Gastroesophageal sphincter (tissue), 4 donors: ENCODE measurements around the gene FAM78B. TPM values are rescaled to one million over a fixed set of nuclear protein-coding genes. Genes with fewer than 3 reads are reported as not detected.

Experiments
- ATAC-seq: fragments of 150-250 bp; one replicate; pipeline ENCODE4 v1.9.1; 2016; ENCODE audit warnings: mild to moderate bottlenecking, moderate library complexity
- H3K27ac ChIP-seq, 4 donors: fragments of 200-600 bp; sonication (generic) in 3 of 4; 1 replicate in 3 of 4; 2 replicates in 1 of 4; pipeline ENCODE4 v1.5.1; 2016 to 2019
- H3K27me3 ChIP-seq: fragments of 200-600 bp; sonication (generic); one replicate; pipeline ENCODE4 v1.5.1; 2019
- H3K36me3 ChIP-seq, 2 donors: fragments of 200-600 bp; sonication (generic); one replicate each; pipeline ENCODE4 v1.5.1; 2019; ENCODE audit warnings: control low read depth in 1 of 2
- H3K4me1 ChIP-seq, 3 donors: fragments of 200-600 bp; sonication (generic); 1 replicate in 2 of 3; 2 replicates in 1 of 3; pipeline ENCODE4 v1.5.1; 2016 to 2019; ENCODE audit warnings: control low read depth in 2 of 3
- H3K4me3 ChIP-seq, 2 donors: fragments of 200-600 bp; sonication (generic); one replicate each; pipeline ENCODE4 v1.5.1; 2019; ENCODE audit warnings: mild to moderate bottlenecking in 1 of 2, moderate library complexity in 1 of 2
- H3K9me3 ChIP-seq, 3 donors: fragments of 200-600 bp; sonication (generic); one replicate each; pipeline ENCODE4 v1.5.1; 2017 to 2019; ENCODE audit warnings: control low read depth in 2 of 3
- CTCF ChIP-seq, 4 experiments: fragments of 200-600 bp in 2 of 4; fragments of 450-650 bp in 2 of 4; sonication (generic) in 1 of 4; IDR thresholded peaks; one replicate each; pipeline ENCODE4 v1.5.1; 2017 to 2019; ENCODE audit warnings: antibody characterized with exemption in 4 of 4, mild to moderate bottlenecking in 2 of 4, moderate library complexity in 2 of 4
- EP300 ChIP-seq: sonication (generic); formaldehyde crosslinking; IDR thresholded peaks from one replicate; pipeline ENCODE4 v1.6.1; 2017; ENCODE audit warnings: antibody characterized with exemption, mild to moderate bottlenecking
- POLR2A ChIP-seq, 2 donors: fragments of 450-650 bp; IDR thresholded peaks; one replicate each; pipeline ENCODE4 v1.6.1; 2017; ENCODE audit warnings: antibody characterized with exemption in 2 of 2, mild to moderate bottlenecking in 2 of 2, moderate library complexity in 1 of 2
- POLR2AphosphoS5 ChIP-seq: sonication (generic); formaldehyde crosslinking; IDR thresholded peaks from one replicate; pipeline ENCODE4 v1.6.1; 2017; ENCODE audit warnings: antibody characterized with exemption
- WGBS, 2 donors: methylation state at CpG; one replicate each; pipeline ENCODE4 v1.1.5; 2018; ENCODE audit warnings: low coverage in 1 of 2; 5-methylcytosine and 5-hydroxymethylcytosine counted together
- total RNA-seq, 4 donors: library from RNA; depleted of rRNA; stranded (reverse); fragments of >200 nt; gene quantifications; one replicate each; pipeline ENCODE4 v1.1.0, GENCODE V29; 2016

Gene FAM78B
- total RNA-seq, 4 donors from 2014 or later, result 0.82 to 2.1 (median 1.2) TPM

GRCh38 chr1:166113630-166114029 is 53.2 kb downstream of the FAM78B start:
- H3K27ac ChIP-seq, result no peak overlapping the region
- H3K9me3 ChIP-seq, result no peaks in the 10 kb centered on the region
- no peaks in the 10 kb centered on the region for H3K27me3 ChIP-seq
- WGBS, 2 donors, result no CpG with 5 or more reads among the region's 1 CpG
- H3K4me3 ChIP-seq, result no peak overlapping the region
- TF ChIP-seq CTCF (IDR thresholded peaks at IDR 0.05), result no peak
- no peak for TF ChIP-seq POLR2A (IDR thresholded peaks at IDR 0.05)
- no peak for TF ChIP-seq EP300
- TF ChIP-seq POLR2AphosphoS5, result no peak
- ATAC-seq, result no peak
- no peaks in the 10 kb centered on the region for H3K36me3 ChIP-seq
- no peaks in the 10 kb centered on the region for H3K4me1 ChIP-seq

DNA sequence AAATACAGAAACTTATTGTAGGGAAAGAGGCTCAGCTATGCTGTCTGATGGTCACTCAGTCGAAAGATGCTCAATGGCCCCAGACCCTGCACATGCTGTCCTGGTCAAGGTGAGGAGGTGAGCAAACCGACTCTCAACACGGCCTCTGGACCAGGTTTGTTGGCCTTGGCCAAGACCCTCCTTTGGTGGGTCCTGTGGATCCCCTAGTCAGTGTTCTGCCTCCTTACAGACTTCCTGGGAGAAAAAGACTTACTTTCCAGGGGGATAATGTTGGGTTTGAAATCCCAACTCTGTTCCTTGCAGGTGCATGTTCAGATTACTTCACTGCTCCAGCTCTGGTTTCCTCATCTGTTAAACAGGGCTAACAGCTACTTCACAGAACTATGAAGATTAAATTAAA is 53.8 kb downstream of the FAM78B start:
- ATAC-seq, result no peak

GRCh38 chr1:166112425-166112824 is 54.4 kb downstream of the FAM78B start:
- 67% methylated on average over 2 of the region's 2 CpGs; no CpG with 5 or more reads in 1 of the 2 donors for WGBS, 2 donors
- Histone ChIP-seq H3K27ac (no peak overlapping the region), H3K27me3 (no peaks in the 10 kb centered on the region), H3K4me1 (no peaks in the 10 kb centered on the region), H3K36me3 (no peaks in the 10 kb centered on the region), H3K4me3 (no peak overlapping the region), H3K9me3 (no peaks in the 10 kb centered on the region)
- TF ChIP-seq CTCF (IDR thresholded peaks at IDR 0.05) (no peak), POLR2A (IDR thresholded peaks at IDR 0.05) (no peak)
- ATAC-seq, result no peak

More for the DNA sequence above, 53.8 kb downstream of the FAM78B start:
- H3K27me3 ChIP-seq, result no peaks in the 10 kb centered on the region
- no peak overlapping the region for H3K27ac ChIP-seq
- no peak overlapping the region for H3K4me3 ChIP-seq
- no peaks in the 10 kb centered on the region for H3K4me1 ChIP-seq
- no peaks in the 10 kb centered on the region for H3K36me3 ChIP-seq
- H3K9me3 ChIP-seq, result no peaks in the 10 kb centered on the region
- 63 to 84% methylated on average over 3 of the region's 3 CpGs for WGBS, 2 donors
- TF ChIP-seq CTCF (IDR thresholded peaks at IDR 0.05) (no peak), EP300 (no peak), POLR2A (IDR thresholded peaks at IDR 0.05) (no peak), POLR2AphosphoS5 (no peak)

DNA sequence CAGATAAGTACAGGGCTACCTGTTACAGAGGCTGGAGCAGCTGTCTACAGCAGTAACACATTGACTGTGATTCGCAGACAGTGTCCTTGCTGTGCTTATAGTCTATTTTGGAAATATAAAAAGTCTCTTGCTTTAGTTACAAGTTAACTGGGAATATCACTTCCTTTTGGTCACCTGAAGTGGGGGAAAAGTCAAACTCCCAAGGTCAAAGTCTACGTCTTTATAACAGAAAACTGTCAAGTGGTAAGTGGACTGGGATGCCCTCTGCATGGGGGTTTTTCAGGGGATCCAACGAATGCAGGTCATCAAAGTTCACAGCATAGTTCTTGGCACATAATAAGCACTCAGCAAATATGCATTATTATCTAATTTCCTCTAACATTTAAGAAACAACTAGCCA is 55.4 kb downstream of the FAM78B start:
- 74 to 78% methylated on average over 3 of the region's 3 CpGs for WGBS, 2 donors
- ATAC-seq, result no peak
- TF ChIP-seq EP300 (no peak), POLR2AphosphoS5 (no peak)
- H3K36me3 ChIP-seq, result no peaks in the 10 kb centered on the region
- no peak overlapping the region for H3K27ac ChIP-seq
- no peaks in the 10 kb centered on the region for H3K9me3 ChIP-seq
- no peaks in the 10 kb centered on the region for H3K27me3 ChIP-seq
- no peaks in the 10 kb centered on the region for H3K4me1 ChIP-seq
- no peak overlapping the region for H3K4me3 ChIP-seq

DNA sequence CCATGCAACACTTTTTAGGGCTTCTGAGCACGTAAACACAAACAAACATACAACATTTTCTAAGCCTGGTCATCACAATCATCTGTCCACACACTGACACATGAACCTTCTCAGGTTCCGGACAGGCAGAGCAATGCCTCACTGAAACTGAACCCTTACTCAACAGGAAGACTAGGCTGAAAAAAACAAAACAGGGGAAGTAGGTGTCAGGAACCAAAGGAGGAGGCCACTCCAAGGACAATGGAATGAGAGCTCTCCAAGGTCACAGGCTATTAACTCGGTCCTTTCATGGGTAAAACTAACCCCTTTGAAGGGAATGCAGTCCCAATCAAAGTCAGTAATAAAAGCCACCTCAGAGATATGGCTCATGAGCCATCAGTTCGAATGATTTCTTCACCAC is 76.6 kb downstream of the FAM78B start:
- Histone ChIP-seq H3K27me3 (no peaks in the 10 kb centered on the region), H3K4me3 (no peak overlapping the region), H3K4me1 (no peaks in the 10 kb centered on the region), H3K9me3 (no peaks in the 10 kb centered on the region), H3K36me3 (no peaks in the 10 kb centered on the region), H3K27ac (no peak overlapping the region)
- TF ChIP-seq POLR2AphosphoS5 (no peak), EP300 (no peak), CTCF (IDR thresholded peaks at IDR 0.05) (no peak), POLR2A (IDR thresholded peaks at IDR 0.05) (no peak)
- 65 to 69% methylated on average over 3 to 4 of the region's 4 CpGs for WGBS, 2 donors
- no peak for ATAC-seq

DNA sequence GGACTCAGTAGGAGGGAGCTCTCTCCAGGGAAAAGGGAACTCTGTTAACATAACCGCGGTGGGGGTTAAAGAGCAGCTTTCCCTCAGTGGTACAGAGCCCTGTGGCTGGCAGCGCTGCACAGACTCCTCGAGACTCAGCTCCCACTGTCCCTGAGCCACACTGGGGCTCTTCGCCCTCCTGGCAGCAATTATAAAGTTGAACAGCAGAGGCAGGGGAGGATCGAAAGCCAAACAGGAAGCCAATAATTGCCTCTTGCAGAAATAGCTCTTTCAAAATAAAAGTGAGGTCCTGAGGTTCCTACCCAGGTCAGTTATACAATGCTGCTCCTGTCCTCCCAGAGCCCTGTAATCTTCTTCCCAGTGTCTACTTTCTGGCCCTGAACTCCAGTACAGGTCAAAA is 77.0 kb downstream of the FAM78B start:
- Histone ChIP-seq H3K27me3 (no peaks in the 10 kb centered on the region), H3K4me3 (no peak overlapping the region), H3K36me3 (no peaks in the 10 kb centered on the region), H3K4me1 (no peaks in the 10 kb centered on the region), H3K9me3 (no peaks in the 10 kb centered on the region), H3K27ac (no peak overlapping the region)
- 0% methylated on average over 1 of the region's 6 CpGs for whole genome bisulfite sequencing, 2 donors
- TF ChIP-seq POLR2AphosphoS5, result no peak
- TF ChIP-seq CTCF (IDR thresholded peaks at IDR 0.05), result no peak
- no peak for TF ChIP-seq EP300
- no peak for TF ChIP-seq POLR2A (IDR thresholded peaks at IDR 0.05)
- ATAC-seq, result no peak
